CD14-positive monocyte (primary cell): ENCODE data around the gene RACK1. TPM values are rescaled to one million over a fixed set of nuclear protein-coding genes. Genes with fewer than 3 reads are reported as not detected.
A peak's percentile ranks its signal among the peaks of the same experiment; 100 is the strongest.

Experiments
- DNase-seq, 3 donors: peaks; one replicate each; pipeline ENCODE4 v3.0.0-alpha.2; 2011 to 2022
- H2AFZ ChIP-seq: 2 replicates; pipeline ENCODE4 v1.6.0; 2012; ENCODE audit warnings: mild to moderate bottlenecking, low read depth, low read length, inconsistent platforms; ENCODE audit not compliant: insufficient read depth, poor library complexity, severe bottlenecking
- H3K27ac ChIP-seq, 2 donors: 1 replicate in 1 of 2; 2 replicates in 1 of 2; pipeline ENCODE4 v1.5.1; 2012 to 2013; ENCODE audit warnings: low read length in 2 of 2, control low read depth in 1 of 2, inconsistent platforms in 1 of 2, low read depth in 1 of 2, mild to moderate bottlenecking in 1 of 2
- H3K27me3 ChIP-seq, 2 donors: one replicate each; pipeline versions ENCODE4 v1.6.0 to v1.6.1; 2011 to 2013; ENCODE audit warnings: low read length in 2 of 2; ENCODE audit not compliant: control insufficient read depth in 2 of 2, insufficient read depth in 2 of 2
- H3K36me3 ChIP-seq, 2 donors: replicated peaks in 1 of 2; 1 replicate in 1 of 2; 2 replicates in 1 of 2; pipeline versions ENCODE4 v1.5.1 to v1.6.1; 2012 to 2013; ENCODE audit warnings: low read length in 2 of 2, control low read depth in 1 of 2, inconsistent platforms in 1 of 2, mild to moderate bottlenecking in 1 of 2; ENCODE audit not compliant: insufficient read depth in 2 of 2, control insufficient read depth in 1 of 2
- H3K4me1 ChIP-seq, 2 donors: 1 replicate in 1 of 2; 2 replicates in 1 of 2; pipeline versions ENCODE4 v1.5.1 to v1.6.1; 2012 to 2013; ENCODE audit warnings: low read length in 2 of 2, control low read depth in 1 of 2, inconsistent platforms in 1 of 2, mild to moderate bottlenecking in 1 of 2, moderate library complexity in 1 of 2; ENCODE audit not compliant: insufficient read depth in 2 of 2, control insufficient read depth in 1 of 2
- H3K4me2 ChIP-seq: replicated peaks from 2 replicates; pipeline ENCODE3; 2012; ENCODE audit warnings: low read length, moderate library complexity, mild to moderate bottlenecking; ENCODE audit not compliant: poor library complexity, severe bottlenecking; ENCODE audit errors: extremely low read depth
- H3K4me3 ChIP-seq, 3 experiments: fragments of 200-600 bp in 1 of 3; sonication (generic) in 1 of 3; replicated peaks in 1 of 3; 1 replicate in 2 of 3; 2 replicates in 1 of 3; pipeline ENCODE4 v1.5.1; 2011 to 2013; ENCODE audit warnings: low read length in 3 of 3, mild to moderate bottlenecking in 3 of 3, control low read depth in 2 of 3, low read depth in 2 of 3, inconsistent platforms in 1 of 3, moderate library complexity in 1 of 3
- H3K79me2 ChIP-seq: 2 replicates; pipeline ENCODE4 v1.6.0; 2012; ENCODE audit warnings: mild to moderate bottlenecking, control low read depth, inconsistent platforms, low read length, moderate library complexity; ENCODE audit not compliant: insufficient read depth
- H3K9ac ChIP-seq: 2 replicates; pipeline ENCODE4 v1.6.0; 2017; ENCODE audit warnings: low read length, mild to moderate bottlenecking; ENCODE audit not compliant: insufficient read depth, poor library complexity, severe bottlenecking
- H3K9me3 ChIP-seq, 2 donors: replicated peaks in 1 of 2; 1 replicate in 1 of 2; 2 replicates in 1 of 2; pipeline versions ENCODE4 v1.5.1 to v1.6.1; 2012 to 2013; ENCODE audit warnings: low read length in 2 of 2, control low read depth in 1 of 2; ENCODE audit not compliant: control insufficient read depth in 1 of 2, insufficient read depth in 1 of 2
- H4K20me1 ChIP-seq: 2 replicates; pipeline ENCODE4 v1.6.0; 2012; ENCODE audit warnings: mild to moderate bottlenecking, low read length, control low read depth, moderate library complexity; ENCODE audit not compliant: insufficient read depth
- H3K27ac Mint-ChIP-seq, 7 donors: one replicate each; pipeline ENCODE4 v1.8.0; 2020; ENCODE audit warnings: mild to moderate bottlenecking in 7 of 7, mixed read lengths in 7 of 7, moderate library complexity in 6 of 7, inconsistent platforms in 2 of 7
- H3K27me3 Mint-ChIP-seq, 3 donors: one replicate each; pipeline ENCODE4 v1.8.0; 2021 to 2022; ENCODE audit warnings: low read depth in 3 of 3, mild to moderate bottlenecking in 3 of 3, mixed read lengths in 3 of 3, moderate library complexity in 3 of 3, inconsistent platforms in 1 of 3
- H3K36me3 Mint-ChIP-seq, 2 donors: one replicate each; pipeline ENCODE4 v1.8.0; 2020; ENCODE audit warnings: mixed read lengths in 2 of 2, inconsistent platforms in 1 of 2, mild to moderate bottlenecking in 1 of 2
- H3K4me1 Mint-ChIP-seq: one replicate; pipeline ENCODE4 v1.8.0; 2020; ENCODE audit warnings: mild to moderate bottlenecking, mixed read lengths
- H3K4me3 Mint-ChIP-seq, 2 donors: one replicate each; pipeline ENCODE4 v1.8.0; 2020; ENCODE audit warnings: mild to moderate bottlenecking in 2 of 2, mixed read lengths in 2 of 2, moderate library complexity in 1 of 2
- H3K9me3 Mint-ChIP-seq, 7 donors: one replicate each; pipeline ENCODE4 v1.8.0; 2020 to 2022; ENCODE audit warnings: mixed read lengths in 7 of 7, mild to moderate bottlenecking in 6 of 7, moderate library complexity in 6 of 7, inconsistent platforms in 2 of 7
- whole genome bisulfite sequencing: methylation state at CpG from one replicate; pipeline ENCODE4 v1.1.5; 2013; ENCODE audit warnings: missing lambda C conversion rate; ENCODE audit not compliant: insufficient coverage; 5-methylcytosine and 5-hydroxymethylcytosine counted together
- intact Hi-C, 2 donors: fragments of 100-400 bp; cut with micrococcal nuclease; formaldehyde crosslinking; loops; one replicate each; pipeline versions ENCODE4 v1.15.0 to v1.15.1; 2023
- polyA plus RNA-seq, 3 donors: library from polyadenylated mRNA; depleted of rRNA in 1 of 3; unstranded in 2 of 3; stranded (reverse) in 1 of 3; fragments of 300-500 nt in 2 of 3; fragments of >200 nt in 1 of 3; fragmentation: Illumina TruSeq in 2 of 3; gene quantifications; 1 replicate in 2 of 3; 2 replicates in 1 of 3; pipeline ENCODE4 v1.2.3, GENCODE V29; 2012 to 2021
- TF ChIP-seq, protein P1 (sequence below): fragments of 200-600 bp; IDR thresholded peaks from one replicate; pipeline ENCODE4 v1.8.0; 2022; ENCODE audit warnings: antibody characterized with exemption, mild to moderate bottlenecking

Gene RACK1
- polyA plus RNA-seq, 3 donors: 1,150 to 2,356 (median 1,195) TPM

DNA sequence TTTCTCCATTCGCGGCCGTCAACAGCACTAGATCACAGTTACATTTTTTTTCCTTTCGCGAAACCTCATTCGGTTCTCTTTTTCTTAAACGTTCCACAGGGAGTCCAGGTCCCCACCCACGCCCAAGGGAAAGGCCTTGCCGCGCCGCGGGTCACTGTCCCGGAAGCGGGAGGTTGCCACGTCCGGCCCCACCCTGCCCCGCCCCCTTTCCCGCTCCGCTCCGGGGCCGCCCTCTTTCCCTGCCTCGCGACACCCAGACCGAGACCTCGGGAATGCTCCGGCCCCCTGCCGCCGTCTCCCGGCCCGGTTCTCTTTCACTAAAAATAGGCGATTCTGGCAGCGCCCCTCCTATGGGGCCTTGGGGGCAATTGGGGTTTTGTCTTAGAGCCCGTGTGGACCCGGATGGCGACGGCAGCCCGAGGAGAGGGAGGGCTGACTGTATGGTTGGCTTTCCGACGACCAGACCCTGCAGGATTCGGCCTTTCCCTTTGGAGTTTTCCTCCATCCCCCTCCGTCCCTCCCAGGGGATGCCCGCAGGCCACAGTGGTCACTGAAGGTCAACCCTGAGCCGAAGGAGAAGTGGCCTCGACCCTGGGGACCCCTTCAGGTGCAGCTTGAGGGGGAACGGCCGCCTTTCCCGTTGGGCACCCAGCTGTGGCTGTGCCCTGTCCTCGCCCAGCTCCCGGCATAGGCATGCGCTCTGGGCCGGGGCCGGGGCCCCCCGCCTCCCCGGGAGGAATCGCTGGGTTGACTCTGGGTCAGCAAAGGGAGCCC lies 2.8 kb upstream of the RACK1 start:
- Mint-ChIP-seq H3K36me3 (peaks cover 17 to 21% of the 10 kb centered on the region in 2 donors), H3K9me3 (peaks cover 0 to 4% (median 0%) of the 10 kb centered on the region in 7 donors), H3K27ac (peak overlapping the region; percentile 96 to 99 (median 97)), H3K4me1 (peaks cover 69% of the 10 kb centered on the region), H3K4me3 (peak overlapping the region; percentile 92 to 93), H3K27me3 (peaks cover 0 to 1% (median 0%) of the 10 kb centered on the region in 3 donors)
- TF ChIP-seq, protein P1, sequence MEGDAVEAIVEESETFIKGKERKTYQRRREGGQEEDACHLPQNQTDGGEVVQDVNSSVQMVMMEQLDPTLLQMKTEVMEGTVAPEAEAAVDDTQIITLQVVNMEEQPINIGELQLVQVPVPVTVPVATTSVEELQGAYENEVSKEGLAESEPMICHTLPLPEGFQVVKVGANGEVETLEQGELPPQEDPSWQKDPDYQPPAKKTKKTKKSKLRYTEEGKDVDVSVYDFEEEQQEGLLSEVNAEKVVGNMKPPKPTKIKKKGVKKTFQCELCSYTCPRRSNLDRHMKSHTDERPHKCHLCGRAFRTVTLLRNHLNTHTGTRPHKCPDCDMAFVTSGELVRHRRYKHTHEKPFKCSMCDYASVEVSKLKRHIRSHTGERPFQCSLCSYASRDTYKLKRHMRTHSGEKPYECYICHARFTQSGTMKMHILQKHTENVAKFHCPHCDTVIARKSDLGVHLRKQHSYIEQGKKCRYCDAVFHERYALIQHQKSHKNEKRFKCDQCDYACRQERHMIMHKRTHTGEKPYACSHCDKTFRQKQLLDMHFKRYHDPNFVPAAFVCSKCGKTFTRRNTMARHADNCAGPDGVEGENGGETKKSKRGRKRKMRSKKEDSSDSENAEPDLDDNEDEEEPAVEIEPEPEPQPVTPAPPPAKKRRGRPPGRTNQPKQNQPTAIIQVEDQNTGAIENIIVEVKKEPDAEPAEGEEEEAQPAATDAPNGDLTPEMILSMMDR: no peak
- DNase-seq: peak; percentile 76
- WGBS: under 1% methylated on average over 43 of the region's 55 CpGs
- Histone ChIP-seq H3K9ac (peak overlapping the region; percentile 90), H3K4me2 (peak overlapping the region; percentile 99), H3K79me2 (peaks cover 91% of the 10 kb centered on the region), H3K9me3 (no peaks in the 10 kb centered on the region), H3K36me3 (peaks cover 9 to 10% of the 10 kb centered on the region in 2 donors), H2AFZ (peak overlapping the region; percentile 93), H3K4me1 (peaks cover 61 to 76% of the 10 kb centered on the region in 2 donors), H4K20me1 (peaks cover 42% of the 10 kb centered on the region), H3K27me3 (no peaks in the 10 kb centered on the region), H3K4me3 (peak overlapping the region; percentile 64 to 93 (median 87)), H3K27ac (peak overlapping the region; percentile 92)
- intact Hi-C loops: loop anchor here in 1 of 2 donors (10.0 kb wide), 1 partner anchor 752 kb away; the partner anchor contains the start of gene CNOT6

DNA sequence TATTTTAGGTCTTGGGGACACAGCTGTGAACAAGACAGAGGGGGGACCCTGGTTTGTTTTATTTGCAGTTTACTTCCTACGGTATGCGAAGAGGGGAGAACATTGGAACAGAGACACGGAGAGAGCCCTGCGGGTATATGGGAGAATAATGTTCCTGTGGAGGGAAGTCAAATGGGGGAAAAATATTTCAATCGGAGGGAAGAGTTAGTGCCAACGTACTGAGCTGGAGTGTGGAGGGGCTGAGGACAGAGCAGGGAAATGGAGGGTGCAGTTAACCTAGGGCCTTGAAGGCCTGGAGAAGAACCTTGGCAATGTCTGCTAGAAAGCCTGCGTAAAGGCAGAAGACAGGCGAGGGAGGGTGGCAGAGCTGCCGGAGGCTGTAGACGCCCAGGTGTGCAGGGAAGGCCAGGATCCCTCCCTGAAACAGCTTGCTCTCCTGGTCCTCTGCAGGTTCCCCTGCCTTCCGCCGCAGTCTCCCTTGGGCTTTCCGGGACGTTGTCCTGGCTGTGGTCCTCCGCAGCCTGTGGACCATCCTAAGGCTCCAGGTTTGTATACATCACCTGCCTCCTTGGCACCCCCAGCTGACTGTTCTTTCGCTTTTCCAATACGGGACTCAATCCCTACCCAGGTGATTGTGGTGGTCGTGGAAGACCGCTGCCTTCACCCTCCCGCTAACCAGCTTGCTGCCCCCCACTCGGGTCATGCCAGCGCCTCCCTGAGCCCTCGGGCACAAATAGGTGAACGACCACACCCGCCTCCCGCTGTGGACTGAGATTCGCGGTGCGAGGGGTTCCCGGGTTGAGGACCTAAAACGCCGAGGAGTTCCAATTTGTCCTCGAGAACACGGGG lies 1.9 kb upstream of the RACK1 start:
- TF ChIP-seq, protein P1: no peak
- Histone ChIP-seq H2AFZ (peak overlapping the region; percentile 93), H3K27me3 (no peaks in the 10 kb centered on the region), H3K4me1 (peaks cover 63 to 81% of the 10 kb centered on the region in 2 donors), H3K4me3 (peak overlapping the region; percentile 64 to 93 (median 87)), H3K27ac (peak overlapping the region; percentile 92), H4K20me1 (peaks cover 46% of the 10 kb centered on the region), H3K9ac (peak overlapping the region; percentile 90), H3K79me2 (peaks cover 91% of the 10 kb centered on the region), H3K9me3 (no peaks in the 10 kb centered on the region), H3K4me2 (peak overlapping the region; percentile 99), H3K36me3 (peaks cover 16 to 17% of the 10 kb centered on the region in 2 donors)
- no peak for DNase-seq
- Mint-ChIP-seq H3K27ac (peak overlapping the region; percentile 96 to 99 (median 97)), H3K9me3 (peaks cover 0 to 6% (median 0%) of the 10 kb centered on the region in 7 donors), H3K4me1 (peaks cover 67% of the 10 kb centered on the region), H3K27me3 (peaks cover 0 to 1% (median 0%) of the 10 kb centered on the region in 3 donors), H3K4me3 (peak overlapping the region; percentile 92 to 93), H3K36me3 (peaks cover 21 to 29% of the 10 kb centered on the region in 2 donors)
- intact Hi-C loops: loop anchor here (2.0 to 10.0 kb wide), 2 partner anchors 15 to 751 kb away; partner anchors contain the start of genes CNOT6 (in 1 of the 2) and TRIM52 (in 1 of the 2)
- 38% methylated on average over 34 of the region's 34 CpGs for WGBS
